Endothelial cell (in vitro differentiated cells): Measurements from ENCODE around the gene MXI1. TPM values are rescaled to one million over a fixed set of nuclear protein-coding genes. Genes with fewer than 3 reads are reported as not detected.

Experiments
- DNase-seq: peaks from one replicate; pipeline ENCODE4 v3.0.0; 2021; ENCODE audit warnings: low spot score
- H3K27ac Mint-ChIP-seq: one replicate; pipeline ENCODE4 v1.8.0; 2021; ENCODE audit warnings: mixed read lengths, inconsistent platforms; ENCODE audit not compliant: unreplicated experiment
- H3K27me3 Mint-ChIP-seq: one replicate; pipeline ENCODE4 v1.8.0; 2021; ENCODE audit warnings: mild to moderate bottlenecking, moderate library complexity, mixed read lengths, inconsistent platforms; ENCODE audit not compliant: unreplicated experiment
- H3K36me3 Mint-ChIP-seq: one replicate; pipeline ENCODE4 v1.8.0; 2021; ENCODE audit warnings: mild to moderate bottlenecking, low read depth, mixed read lengths, inconsistent platforms; ENCODE audit not compliant: unreplicated experiment
- H3K4me1 Mint-ChIP-seq: one replicate; pipeline ENCODE4 v1.8.0; 2021; ENCODE audit warnings: mild to moderate bottlenecking, mixed read lengths, inconsistent platforms; ENCODE audit not compliant: unreplicated experiment
- H3K4me3 Mint-ChIP-seq: one replicate; pipeline ENCODE4 v1.8.0; 2021; ENCODE audit warnings: mild to moderate bottlenecking, mixed read lengths, inconsistent platforms; ENCODE audit not compliant: unreplicated experiment
- H3K9me3 Mint-ChIP-seq: one replicate; pipeline ENCODE4 v1.8.0; 2021; ENCODE audit warnings: mixed read lengths, inconsistent platforms; ENCODE audit not compliant: unreplicated experiment
- CTCF ChIP-seq: fragments of 200-600 bp; sonication (generic); IDR thresholded peaks from one replicate; pipeline ENCODE4 v1.5.0; 2021; ENCODE audit warnings: antibody characterized with exemption; ENCODE audit not compliant: unreplicated experiment
- total RNA-seq: library from RNA; stranded (reverse); fragmentation: NEBNext Ultra II Directional; extraction: Animal tissue kit (Norgen Biotek cat#: 25700); gene quantifications from one replicate; pipeline ENCODE4 v1.2.1, GENCODE V29; 2021; ENCODE audit not compliant: unreplicated experiment

MXI1 gene
- total RNA-seq, 1 donor from 2014 or later: 10.3 TPM

DNA sequence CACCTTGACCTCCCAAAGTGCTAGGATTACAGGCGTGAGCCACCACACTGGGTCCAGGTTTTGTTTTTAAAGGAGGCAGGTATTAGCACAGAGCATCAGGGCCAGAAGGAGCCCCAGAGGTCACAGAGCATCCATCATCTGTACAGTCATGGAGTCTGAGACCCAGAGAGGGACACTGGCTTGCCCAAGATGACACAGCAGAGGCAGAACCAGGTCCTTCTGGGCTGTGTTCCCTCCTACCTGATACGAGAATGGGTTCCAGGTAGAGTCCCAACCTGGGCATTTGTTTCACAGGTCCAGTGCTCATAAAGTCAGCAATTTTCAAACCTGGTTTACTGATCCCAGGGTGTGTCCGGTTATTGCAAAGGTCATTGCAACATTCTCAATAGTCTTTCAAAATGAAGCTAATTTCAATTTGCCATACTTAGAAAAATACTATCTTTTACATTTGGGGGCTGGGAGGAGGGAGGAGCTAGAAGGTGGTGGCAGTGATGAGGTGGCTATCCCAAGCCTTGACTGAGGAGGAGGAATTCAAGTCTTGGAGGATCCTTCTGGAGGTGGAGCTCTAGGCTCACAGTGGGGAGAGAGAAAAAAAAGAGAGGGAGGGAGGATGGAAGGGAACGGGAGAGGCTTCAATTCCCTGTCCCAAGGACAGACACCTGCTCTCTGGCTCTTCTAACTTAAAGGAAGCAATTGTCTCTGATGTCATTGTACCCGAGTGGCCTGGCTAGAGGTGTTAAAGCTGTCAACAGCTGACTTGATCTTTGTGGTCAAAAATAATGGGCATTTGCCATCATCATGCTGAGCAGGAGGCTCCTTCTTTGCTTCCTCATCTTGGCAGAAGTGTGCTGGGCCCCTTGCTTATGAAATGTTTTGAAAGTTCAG, 8.1 kb downstream of the MXI1 start:
- Mint-ChIP-seq H3K27me3 (peaks cover 11% of the 10 kb centered on the region), H3K9me3 (no peaks in the 10 kb centered on the region), H3K4me1 (peaks cover 20% of the 10 kb centered on the region), H3K36me3 (no peaks in the 10 kb centered on the region), H3K27ac (no peak overlapping the region), H3K4me3 (no peak overlapping the region)
- no peak for TF ChIP-seq CTCF
- DNase-seq: no peak

GRCh38 chr10:110216240-110216639, 8.8 kb downstream of the MXI1 start:
- DNase-seq: no peak
- Mint-ChIP-seq H3K4me3 (no peak overlapping the region), H3K4me1 (peaks cover 20% of the 10 kb centered on the region)

DNA sequence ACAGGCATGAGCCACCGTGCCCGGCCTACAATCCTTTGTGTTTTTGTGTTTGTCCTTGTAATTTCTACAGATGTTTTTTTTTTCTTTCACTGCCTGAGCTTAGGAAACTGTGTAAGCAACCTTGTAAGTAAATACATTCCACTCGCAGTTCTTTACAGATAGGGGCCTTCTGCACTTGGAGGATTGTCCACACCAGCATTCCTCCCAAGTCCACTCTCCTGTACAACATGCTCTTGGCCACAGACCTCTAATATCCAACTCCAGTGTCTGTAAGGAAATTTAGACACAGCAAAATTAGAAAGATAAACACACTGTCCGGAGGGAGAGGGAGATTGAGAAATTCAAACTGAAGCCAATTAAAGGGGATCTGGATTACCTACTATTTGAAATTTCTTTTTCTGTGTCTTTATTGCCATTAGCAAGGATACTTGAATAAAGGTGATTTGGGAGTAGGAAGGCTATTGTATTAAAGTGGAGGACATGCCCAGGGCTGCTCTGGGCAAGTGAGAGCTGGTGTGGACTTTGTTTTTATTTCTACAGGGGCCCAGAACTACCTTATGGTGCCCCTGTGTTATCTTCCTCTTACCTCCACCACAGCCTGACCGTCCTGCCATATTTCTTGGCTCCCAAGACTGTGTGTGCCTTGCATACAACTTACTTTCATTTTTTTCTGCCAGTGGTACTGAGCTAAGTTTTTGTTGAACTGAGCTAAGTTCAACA, 9.7 kb downstream of the MXI1 start:
- no peak overlapping the region for H3K27ac Mint-ChIP-seq
- no peaks in the 10 kb centered on the region for H3K9me3 Mint-ChIP-seq
- no peaks in the 10 kb centered on the region for H3K36me3 Mint-ChIP-seq
- H3K27me3 Mint-ChIP-seq: peaks cover 11% of the 10 kb centered on the region
- H3K4me1 Mint-ChIP-seq: peaks cover 22% of the 10 kb centered on the region
- no peak overlapping the region for H3K4me3 Mint-ChIP-seq
- no peak for DNase-seq
- TF ChIP-seq CTCF: no peak

More at GRCh38 chr10:110216240-110216639, 8.8 kb downstream of the MXI1 start:
- no peak for TF ChIP-seq CTCF
- no peak overlapping the region for H3K27ac Mint-ChIP-seq
- no peaks in the 10 kb centered on the region for H3K36me3 Mint-ChIP-seq
- H3K9me3 Mint-ChIP-seq: no peaks in the 10 kb centered on the region
- peaks cover 11% of the 10 kb centered on the region for H3K27me3 Mint-ChIP-seq

GRCh38 chr10:110217662-110218008, 10.2 kb downstream of the MXI1 start:
- H3K4me3 Mint-ChIP-seq: no peak overlapping the region

More at GRCh38 chr10:110217662-110218008, 10.2 kb downstream of the MXI1 start:
- no peaks in the 10 kb centered on the region for H3K36me3 Mint-ChIP-seq
- H3K9me3 Mint-ChIP-seq: no peaks in the 10 kb centered on the region
- peaks cover 11% of the 10 kb centered on the region for H3K27me3 Mint-ChIP-seq
- peaks cover 26% of the 10 kb centered on the region for H3K4me1 Mint-ChIP-seq
- TF ChIP-seq CTCF: no peak
- H3K27ac Mint-ChIP-seq: no peak overlapping the region
- DNase-seq: no peak
